Sciatic nerve (tissue), 2 donors: ENCODE data around the gene PPIL6. TPM values are rescaled to one million over a fixed set of nuclear protein-coding genes. Genes with fewer than 3 reads are reported as not detected.
A peak's percentile ranks its signal among the peaks of the same experiment; 100 is the strongest.
"Not testable (repeated sequence)": the region's sequence is repeated elsewhere in the genome, so short reads cannot be mapped to it uniquely, and the experiment has no call there.

Experiments used
- ATAC-seq: fragments of 200-7000 bp; cut with Tn5 transposase; one replicate; pipeline ENCODE4 v1.9.1; 2020; ENCODE audit warnings: mild to moderate bottlenecking, moderate library complexity
- DNase-seq: peaks from one replicate; pipeline ENCODE4 v3.0.0-alpha.2; 2020; ENCODE audit warnings: low spot score
- intact Hi-C: fragments of 100-400 bp; cut with DNase I; formaldehyde crosslinking; loops from one replicate; pipeline ENCODE4 v1.14.2; 2022
- total RNA-seq: library from RNA; stranded (reverse); fragmentation: NEBNext Ultra II Directional; extraction: Animal tissue kit (Norgen Biotek cat#: 25700); gene quantifications from one replicate; pipeline ENCODE4 v1.2.1, GENCODE V29; 2021
- donor health status: DM: no; HTN: no; CAD: no.
- donor health status: DM: no; HTN: no; CAD: no.

PPIL6 gene
- total RNA-seq, 1 donor from 2014 or later = 7.1 TPM

GRCh38 chr6:109469591-109470189 lies 29.3 kb upstream of the PPIL6 start:
- intact Hi-C loops = no loop called here
- no peak for ATAC-seq
- no peak for DNase-seq

GRCh38 chr6:109467696-109468095 lies 27.3 kb upstream of the PPIL6 start:
- intact Hi-C loops = no loop called here
- ATAC-seq = no peak
- DNase-seq = no peak

- ATAC-seq (no peak), DNase-seq (no peak)
- intact Hi-C loops = no loop called here
These were observed 25.9 kb upstream of the PPIL6 start for GRCh38 chr6:109466212-109466923.

GRCh38 chr6:109465772-109466171 lies 25.3 kb upstream of the PPIL6 start:
- ATAC-seq = no peak
- no peak for DNase-seq
- intact Hi-C loops = no loop called here

- DNase-seq (no peak), ATAC-seq (no peak)
- intact Hi-C loops = no loop called here
These were observed 21.5 kb upstream of the PPIL6 start for GRCh38 chr6:109461733-109462526.

GRCh38 chr6:109461205-109461604 lies 20.8 kb upstream of the PPIL6 start:
- intact Hi-C loops, ATAC-seq, DNase-seq: not testable (repeated sequence)

- no peak for ATAC-seq
- intact Hi-C loops = no loop called here
These were observed 19.9 kb upstream of the PPIL6 start for GRCh38 chr6:109460161-109460829.

GRCh38 chr6:109458774-109459531 lies 18.5 kb upstream of the PPIL6 start:
- ATAC-seq (no peak), DNase-seq (no peak)
- intact Hi-C loops = no loop called here

More at GRCh38 chr6:109460161-109460829, 19.9 kb upstream of the PPIL6 start:
- DNase-seq = no peak

GRCh38 chr6:109457562-109457996 lies 17.2 kb upstream of the PPIL6 start:
- intact Hi-C loops = no loop called here
- ATAC-seq (no peak), DNase-seq (no peak)

GRCh38 chr6:109456710-109457561 lies 16.5 kb upstream of the PPIL6 start:
- intact Hi-C loops = no loop called here
- ATAC-seq (peak; percentile 58), DNase-seq (no peak)

GRCh38 chr6:109456111-109456583 lies 15.7 kb upstream of the PPIL6 start:
- DNase-seq (no peak), ATAC-seq (peak; percentile 1)
- intact Hi-C loops = no loop called here

- peak; percentile 85 for DNase-seq
- intact Hi-C loops = no loop called here
These were observed 15.1 kb upstream of the PPIL6 start, which contains the start of gene MICAL1 for GRCh38 chr6:109455437-109456110. Gene MICAL1 (minus strand): TSS chr6:109455772. CDS start chr6:109454196, 1,576 bp downstream.

GRCh38 chr6:109454496-109455436 lies 14.3 kb upstream of the PPIL6 start:
- peak; percentile 42 for ATAC-seq

More at GRCh38 chr6:109455437-109456110, 15.1 kb upstream of the PPIL6 start, which contains the start of gene MICAL1:
- peak; percentile 64 for ATAC-seq

GRCh38 chr6:109453594-109454495 lies 13.4 kb upstream of the PPIL6 start:
- DNase-seq = no peak
- intact Hi-C loops = no loop called here
- peak; percentile 14 for ATAC-seq

More at GRCh38 chr6:109454496-109455436, 14.3 kb upstream of the PPIL6 start:
- intact Hi-C loops = no loop called here
- DNase-seq = peak; percentile 78

- intact Hi-C loops = no loop called here
- DNase-seq = no peak
- no peak for ATAC-seq
These were observed 12.7 kb upstream of the PPIL6 start for GRCh38 chr6:109453156-109453555.
